WTC11 (cell line): ENCODE data around the gene ATG101. TPM values are rescaled to one million over a fixed set of nuclear protein-coding genes. Genes with fewer than 3 reads are reported as not detected.

ENCODE experiments used
- ATAC-seq: fragments of 200-7000 bp; cut with Tn5 transposase; 2 replicates; pipeline ENCODE4 v1.10.0; 2021; ENCODE audit warnings: mild to moderate bottlenecking, moderate library complexity
- CTCF ChIA-PET: fragments of 300-600 bp; sonication (Branson Sonifier 250); formaldehyde crosslinking; loops from one replicate; lab custom pipeline; 2021; ENCODE audit warnings: antibody characterized with exemption; lab: Charles Lee
- POLR2A ChIA-PET: fragments of 350-600 bp; sonication (Branson Sonifier 250); formaldehyde crosslinking; loops from one replicate; lab custom pipeline; 2021; ENCODE audit warnings: antibody characterized with exemption; lab: Charles Lee
- DNase-seq: peaks from one replicate; pipeline ENCODE4 v3.0.0; 2021; ENCODE audit warnings: low spot score
- H3K27ac Mint-ChIP-seq: 2 replicates; pipeline ENCODE4 v1.8.0; 2021; ENCODE audit warnings: mixed read lengths
- H3K27me3 Mint-ChIP-seq: 2 replicates; pipeline ENCODE4 v1.8.0; 2021; ENCODE audit warnings: low read depth, mild to moderate bottlenecking, moderate library complexity, mixed read lengths
- H3K36me3 Mint-ChIP-seq: 2 replicates; pipeline ENCODE4 v1.8.0; 2021; ENCODE audit warnings: mixed read lengths
- H3K4me1 Mint-ChIP-seq: 2 replicates; pipeline ENCODE4 v1.8.0; 2022; ENCODE audit warnings: mixed read lengths
- H3K4me3 Mint-ChIP-seq: 2 replicates; pipeline ENCODE4 v1.8.0; 2021; ENCODE audit warnings: mild to moderate bottlenecking, moderate library complexity, mixed read lengths
- H3K9me3 Mint-ChIP-seq: 2 replicates; pipeline ENCODE4 v1.8.0; 2021; ENCODE audit warnings: mixed read lengths
- EMX1 ChIP-seq: fragments of 250-450 bp; sonication (Bioruptor Pico); IDR thresholded peaks from 2 replicates; pipeline ENCODE4 v1.8.0; 2021; ENCODE audit warnings: mild to moderate bottlenecking
- MYBL2 ChIP-seq: sonication (generic); formaldehyde crosslinking; IDR thresholded peaks from 2 replicates; pipeline ENCODE4 v1.8.1; 2023; ENCODE audit warnings: mild to moderate bottlenecking, moderate library complexity, missing genetic modification reagents
- NR1H2 ChIP-seq: sonication (generic); formaldehyde crosslinking; IDR thresholded peaks from 2 replicates; pipeline ENCODE4 v1.9.0; 2021; ENCODE audit warnings: mild to moderate bottlenecking, moderate library complexity, missing genetic modification reagents
- ZNF317 ChIP-seq: sonication (generic); formaldehyde crosslinking; IDR thresholded peaks from 2 replicates; pipeline ENCODE4 v1.8.1; 2023; ENCODE audit warnings: low read depth, mild to moderate bottlenecking, moderate library complexity, missing genetic modification reagents, borderline replicate concordance
- ZNF671 ChIP-seq: fragments of 250-450 bp; sonication (Bioruptor Pico); IDR thresholded peaks from 2 replicates; pipeline ENCODE4 v1.8.0; 2021; ENCODE audit warnings: mild to moderate bottlenecking
- total RNA-seq: library from RNA; stranded (reverse); gene quantifications from 3 replicates; pipeline ENCODE4 v1.2.3, GENCODE V29; 2021
- TF ChIP-seq, protein P1 (sequence below): sonication (generic); formaldehyde crosslinking; IDR thresholded peaks from 2 replicates; pipeline ENCODE4 v1.8.0; 2022; ENCODE audit warnings: missing genetic modification reagents
- TF ChIP-seq, protein P2 (sequence below): fragments of 250-450 bp; sonication (Bioruptor Pico); IDR thresholded peaks from 2 replicates; pipeline ENCODE4 v1.9.0; 2021; ENCODE audit warnings: mild to moderate bottlenecking
- TF ChIP-seq, protein P3 (sequence below): sonication (generic); formaldehyde crosslinking; IDR thresholded peaks from 2 replicates; pipeline ENCODE4 v1.8.1; 2023; ENCODE audit warnings: mild to moderate bottlenecking, missing genetic modification reagents
- TF ChIP-seq, protein P4 (sequence below): sonication (generic); formaldehyde crosslinking; IDR thresholded peaks from 2 replicates; pipeline ENCODE4 v1.8.1; 2022; ENCODE audit warnings: mild to moderate bottlenecking, missing genetic modification reagents, moderate library complexity, borderline replicate concordance
- TF ChIP-seq, protein P5 (sequence below): sonication (generic); formaldehyde crosslinking; conservative IDR thresholded peaks from 2 replicates; pipeline ENCODE4 v1.8.1; 2022; ENCODE audit warnings: mild to moderate bottlenecking, missing genetic modification reagents
- TF ChIP-seq, protein P6 (sequence below): fragments of 250-450 bp; sonication (Bioruptor Pico); conservative IDR thresholded peaks from 2 replicates; pipeline ENCODE4 v1.9.0; 2021; ENCODE audit warnings: mild to moderate bottlenecking

The ATG101 gene
- total RNA-seq, 1 experiment from 2014 or later: 52.1 TPM

DNA sequence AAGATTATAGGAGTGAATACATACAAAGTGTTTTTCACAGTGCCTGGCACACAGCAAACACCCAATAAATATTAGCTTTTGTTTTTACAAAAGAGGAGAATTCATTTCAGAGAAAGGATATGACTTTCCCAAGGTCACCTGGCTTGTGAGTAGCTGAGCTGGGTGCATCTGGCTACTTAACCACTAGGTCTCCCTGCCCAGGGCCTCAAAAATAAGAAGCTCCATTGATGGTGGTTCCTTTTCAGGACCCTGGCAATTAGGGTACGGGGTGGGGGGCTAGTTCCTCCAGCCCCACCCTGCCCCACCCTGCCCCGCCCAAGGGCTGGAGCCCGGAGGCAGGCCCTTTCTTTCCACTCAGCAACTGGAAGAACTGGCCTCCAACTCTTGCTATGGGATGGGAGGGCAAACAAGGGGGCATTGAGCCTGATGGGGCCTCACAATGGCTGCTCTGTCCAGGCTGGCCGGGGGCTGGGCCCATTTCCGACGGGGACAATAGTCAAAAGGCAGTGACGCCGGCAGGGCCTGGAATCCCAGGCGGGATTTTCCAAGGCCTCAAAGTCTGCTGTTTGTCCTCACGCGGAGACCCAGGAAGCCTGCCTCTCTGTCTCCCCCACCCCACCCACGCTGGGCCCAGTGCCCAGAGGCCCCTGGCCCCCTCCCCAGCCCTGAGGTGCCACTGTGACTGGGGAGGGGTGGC, 8.2 kb upstream of the ATG101 start (continued):
- no peak for TF ChIP-seq MYBL2 (CRISPR knock-in tag)

DNA sequence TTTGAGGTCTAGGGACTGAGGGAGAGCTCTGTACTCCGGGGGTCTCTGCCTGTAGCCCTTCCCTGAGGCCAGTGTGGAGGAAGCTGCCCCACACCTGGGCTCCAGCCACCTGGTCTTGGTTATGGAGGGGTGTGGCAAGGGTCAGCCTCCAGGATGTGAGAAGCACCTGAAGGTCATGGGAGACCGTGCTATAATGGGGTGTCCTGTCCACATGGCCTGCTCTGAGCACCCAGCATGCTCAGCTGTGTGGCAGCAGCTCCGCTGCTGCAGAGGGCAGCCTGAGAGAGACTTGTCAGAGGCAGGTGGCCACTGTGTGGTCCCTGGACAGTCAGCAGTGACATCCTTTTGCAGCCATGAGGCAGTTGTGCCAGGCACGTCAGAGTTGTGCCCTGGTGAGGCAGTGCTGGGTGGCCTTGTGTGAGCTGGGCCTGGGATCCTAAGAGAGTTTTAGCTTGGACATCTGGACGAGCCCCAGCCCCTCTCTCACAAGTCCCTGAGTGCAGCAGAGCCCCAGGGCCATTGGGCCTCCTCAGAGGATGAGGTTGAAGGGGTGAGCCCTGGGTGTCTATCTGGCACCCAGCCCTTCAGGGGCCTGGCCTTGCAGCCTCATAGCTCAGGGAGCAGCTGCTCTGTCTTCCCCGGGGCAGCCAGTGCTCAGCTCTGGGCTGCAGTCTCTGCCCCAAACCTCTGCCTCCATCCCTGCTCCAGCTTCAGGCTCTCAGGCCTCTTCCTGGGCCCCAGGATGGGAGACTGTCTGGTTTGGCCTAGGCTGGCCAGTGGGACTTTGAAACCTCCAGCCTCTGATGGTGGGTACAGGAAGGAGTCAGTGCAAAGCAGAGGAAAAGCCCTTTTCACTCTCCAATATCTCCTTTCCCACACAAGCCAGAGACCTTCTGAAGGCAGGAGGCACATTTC, 7.4 kb upstream of the ATG101 start:
- 0 out of 2 replicates have a peak, but pooled peaks cover 3% of the 10 kb centered on the region for H3K36me3 Mint-ChIP-seq
- H3K4me1 Mint-ChIP-seq: no peaks in the 10 kb centered on the region
- H3K27ac Mint-ChIP-seq: no peak overlapping the region
- CTCF ChIA-PET: interaction anchor here (1.1 to 7.2 kb wide), 9 partner anchors 11 to 217 kb away, joined by 3 to 78 read pairs (median 4); partner anchors contain the start of gene NR4A1
- H3K27me3 Mint-ChIP-seq: peaks cover 6% of the 10 kb centered on the region
- POLR2A ChIA-PET: no interaction called here
- no peak for ATAC-seq
- TF ChIP-seq, protein P1, sequence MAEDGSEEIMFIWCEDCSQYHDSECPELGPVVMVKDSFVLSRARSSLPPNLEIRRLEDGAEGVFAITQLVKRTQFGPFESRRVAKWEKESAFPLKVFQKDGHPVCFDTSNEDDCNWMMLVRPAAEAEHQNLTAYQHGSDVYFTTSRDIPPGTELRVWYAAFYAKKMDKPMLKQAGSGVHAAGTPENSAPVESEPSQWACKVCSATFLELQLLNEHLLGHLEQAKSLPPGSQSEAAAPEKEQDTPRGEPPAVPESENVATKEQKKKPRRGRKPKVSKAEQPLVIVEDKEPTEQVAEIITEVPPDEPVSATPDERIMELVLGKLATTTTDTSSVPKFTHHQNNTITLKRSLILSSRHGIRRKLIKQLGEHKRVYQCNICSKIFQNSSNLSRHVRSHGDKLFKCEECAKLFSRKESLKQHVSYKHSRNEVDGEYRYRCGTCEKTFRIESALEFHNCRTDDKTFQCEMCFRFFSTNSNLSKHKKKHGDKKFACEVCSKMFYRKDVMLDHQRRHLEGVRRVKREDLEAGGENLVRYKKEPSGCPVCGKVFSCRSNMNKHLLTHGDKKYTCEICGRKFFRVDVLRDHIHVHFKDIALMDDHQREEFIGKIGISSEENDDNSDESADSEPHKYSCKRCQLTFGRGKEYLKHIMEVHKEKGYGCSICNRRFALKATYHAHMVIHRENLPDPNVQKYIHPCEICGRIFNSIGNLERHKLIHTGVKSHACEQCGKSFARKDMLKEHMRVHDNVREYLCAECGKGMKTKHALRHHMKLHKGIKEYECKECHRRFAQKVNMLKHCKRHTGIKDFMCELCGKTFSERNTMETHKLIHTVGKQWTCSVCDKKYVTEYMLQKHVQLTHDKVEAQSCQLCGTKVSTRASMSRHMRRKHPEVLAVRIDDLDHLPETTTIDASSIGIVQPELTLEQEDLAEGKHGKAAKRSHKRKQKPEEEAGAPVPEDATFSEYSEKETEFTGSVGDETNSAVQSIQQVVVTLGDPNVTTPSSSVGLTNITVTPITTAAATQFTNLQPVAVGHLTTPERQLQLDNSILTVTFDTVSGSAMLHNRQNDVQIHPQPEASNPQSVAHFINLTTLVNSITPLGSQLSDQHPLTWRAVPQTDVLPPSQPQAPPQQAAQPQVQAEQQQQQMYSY: no peak
- TF ChIP-seq EMX1 (CRISPR knock-in tag) (no peak), ZNF317 (CRISPR knock-in tag) (no peak), NR1H2 (no peak), ZNF671 (CRISPR knock-in tag) (no peak)
- TF ChIP-seq, protein P2, sequence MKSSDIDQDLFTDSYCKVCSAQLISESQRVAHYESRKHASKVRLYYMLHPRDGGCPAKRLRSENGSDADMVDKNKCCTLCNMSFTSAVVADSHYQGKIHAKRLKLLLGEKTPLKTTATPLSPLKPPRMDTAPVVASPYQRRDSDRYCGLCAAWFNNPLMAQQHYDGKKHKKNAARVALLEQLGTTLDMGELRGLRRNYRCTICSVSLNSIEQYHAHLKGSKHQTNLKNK: no peak
- TF ChIP-seq, protein P3, sequence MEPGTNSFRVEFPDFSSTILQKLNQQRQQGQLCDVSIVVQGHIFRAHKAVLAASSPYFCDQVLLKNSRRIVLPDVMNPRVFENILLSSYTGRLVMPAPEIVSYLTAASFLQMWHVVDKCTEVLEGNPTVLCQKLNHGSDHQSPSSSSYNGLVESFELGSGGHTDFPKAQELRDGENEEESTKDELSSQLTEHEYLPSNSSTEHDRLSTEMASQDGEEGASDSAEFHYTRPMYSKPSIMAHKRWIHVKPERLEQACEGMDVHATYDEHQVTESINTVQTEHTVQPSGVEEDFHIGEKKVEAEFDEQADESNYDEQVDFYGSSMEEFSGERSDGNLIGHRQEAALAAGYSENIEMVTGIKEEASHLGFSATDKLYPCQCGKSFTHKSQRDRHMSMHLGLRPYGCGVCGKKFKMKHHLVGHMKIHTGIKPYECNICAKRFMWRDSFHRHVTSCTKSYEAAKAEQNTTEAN (CRISPR knock-in tag): no peak
- TF ChIP-seq, protein P4, sequence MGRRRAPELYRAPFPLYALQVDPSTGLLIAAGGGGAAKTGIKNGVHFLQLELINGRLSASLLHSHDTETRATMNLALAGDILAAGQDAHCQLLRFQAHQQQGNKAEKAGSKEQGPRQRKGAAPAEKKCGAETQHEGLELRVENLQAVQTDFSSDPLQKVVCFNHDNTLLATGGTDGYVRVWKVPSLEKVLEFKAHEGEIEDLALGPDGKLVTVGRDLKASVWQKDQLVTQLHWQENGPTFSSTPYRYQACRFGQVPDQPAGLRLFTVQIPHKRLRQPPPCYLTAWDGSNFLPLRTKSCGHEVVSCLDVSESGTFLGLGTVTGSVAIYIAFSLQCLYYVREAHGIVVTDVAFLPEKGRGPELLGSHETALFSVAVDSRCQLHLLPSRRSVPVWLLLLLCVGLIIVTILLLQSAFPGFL (CRISPR knock-in tag): no peak
- TF ChIP-seq, protein P5, sequence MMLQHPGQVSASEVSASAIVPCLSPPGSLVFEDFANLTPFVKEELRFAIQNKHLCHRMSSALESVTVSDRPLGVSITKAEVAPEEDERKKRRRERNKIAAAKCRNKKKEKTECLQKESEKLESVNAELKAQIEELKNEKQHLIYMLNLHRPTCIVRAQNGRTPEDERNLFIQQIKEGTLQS: no peak
- TF ChIP-seq, protein P6, sequence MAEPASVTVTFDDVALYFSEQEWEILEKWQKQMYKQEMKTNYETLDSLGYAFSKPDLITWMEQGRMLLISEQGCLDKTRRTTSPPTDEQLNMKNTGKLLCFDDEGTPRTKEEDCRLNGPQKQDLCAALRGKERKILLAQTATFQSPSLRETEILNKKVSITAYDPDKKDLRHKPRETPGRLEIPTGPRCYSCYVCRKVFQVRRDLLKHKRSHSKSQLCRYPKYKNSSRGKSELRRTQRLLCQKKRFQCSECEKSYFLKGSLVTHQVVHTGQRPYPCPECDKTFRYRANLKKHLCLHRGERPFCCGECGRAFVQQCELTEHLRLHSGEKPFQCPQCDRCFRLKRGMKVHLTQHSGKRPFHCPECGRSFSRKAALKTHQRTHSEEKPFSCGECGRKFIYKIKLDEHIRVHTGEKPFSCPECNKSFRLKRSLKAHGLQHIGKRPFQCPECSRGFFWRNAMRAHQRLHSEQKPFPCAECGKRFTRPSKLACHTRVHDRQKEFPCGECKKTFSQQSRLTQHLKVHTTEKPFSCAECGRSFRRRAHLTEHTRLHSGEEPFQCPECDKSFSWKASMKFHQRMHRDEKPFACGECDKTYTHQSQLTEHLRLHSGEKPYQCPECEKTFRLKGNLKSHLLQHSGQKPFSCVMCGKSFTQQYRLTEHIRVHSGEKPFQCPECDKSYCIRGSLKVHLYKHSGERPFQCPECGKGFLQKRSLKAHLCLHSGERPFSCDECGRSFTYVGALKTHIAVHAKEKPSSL (CRISPR knock-in tag): no peak
- TF ChIP-seq, all 79 proteins: peak for 0
- no peaks in the 10 kb centered on the region for H3K9me3 Mint-ChIP-seq
- DNase-seq: no peak
- H3K4me3 Mint-ChIP-seq: no peak overlapping the region
